AG04450 (cell line): Measurements from ENCODE around the gene ZBTB1. TPM values are rescaled to one million over a fixed set of nuclear protein-coding genes. Genes with fewer than 3 reads are reported as not detected.

Experiments used
- CTCF ChIA-PET: fragments of 300-600, 350-600 bp; formaldehyde crosslinking; extraction: SDS; loops from one replicate; lab custom pipeline; 2022; ENCODE audit warnings: antibody characterized with exemption, inconsistent platforms; lab: Charles Lee
- POLR2A ChIA-PET: fragments of 350-600 bp; formaldehyde crosslinking; extraction: SDS; loops from one replicate; lab custom pipeline; 2021; ENCODE audit warnings: antibody characterized with exemption, inconsistent platforms; lab: Yijun Ruan, JAX
- DNase-seq: peaks from one replicate; pipeline ENCODE4 v3.0.0-alpha.2; 2011; ENCODE audit warnings: low read depth, low spot score
- H3K27ac ChIP-seq: one replicate; pipeline ENCODE4 v1.5.1; 2012; ENCODE audit warnings: low read depth, low read length, control low read depth
- H3K27me3 ChIP-seq: one replicate; pipeline ENCODE4 v1.6.0; 2012; ENCODE audit warnings: low read length; ENCODE audit not compliant: control insufficient read depth, insufficient read depth
- H3K4me3 ChIP-seq: 2 replicates; pipeline ENCODE4 v1.5.1; 2011; ENCODE audit warnings: mild to moderate bottlenecking, low read depth, low read length, control low read depth
- H3K9me3 ChIP-seq: 2 replicates; pipeline ENCODE4 v1.5.1; 2012; ENCODE audit warnings: low read length; ENCODE audit not compliant: control insufficient read depth, insufficient read depth
- CTCF ChIP-seq: IDR thresholded peaks from 2 replicates; pipeline ENCODE4 v1.5.1; 2011; ENCODE audit warnings: low read depth, low read length, control low read depth, inconsistent platforms
- polyA plus RNA-seq: library from polyadenylated mRNA; depleted of rRNA; stranded (reverse); fragments of >200 nt; gene quantifications from 2 replicates; pipeline ENCODE4 v1.2.3, GENCODE V29; 2011

Gene ZBTB1
- polyA plus RNA-seq, 1 experiment = 42.1 TPM

- no peak for TF ChIP-seq CTCF
- POLR2A ChIA-PET = interaction anchor here (0.5 kb wide), 1 partner anchor 298 kb away, joined by 3 read pairs; no protein-coding TSS in a partner anchor
- Histone ChIP-seq H3K27ac (no peak overlapping the region), H3K4me3 (peak overlapping the region; percentile 18; the same call in 1 of the 2 replicates), H3K27me3 (no peaks in the 10 kb centered on the region), H3K9me3 (peaks cover 3% of the 10 kb centered on the region; the same call in 1 of the 2 replicates)
- CTCF ChIA-PET = interaction anchor here (1.3 kb wide), 1 partner anchor 32 kb away, joined by 3 read pairs; no protein-coding TSS in a partner anchor
- DNase-seq = no peak
Measured at GRCh38 chr14:64507376-64508156, 3.0 kb downstream of the ZBTB1 start.

- H3K27ac ChIP-seq = no peak overlapping the region
- TF ChIP-seq CTCF = no peak
- ChIA-PET POLR2A (no interaction called here), CTCF (interaction anchor here (0.7 to 5.0 kb wide), 5 partner anchors 16 to 941 kb away, joined by 3 to 60 read pairs (median 8); no protein-coding TSS in a partner anchor)
- H3K4me3 ChIP-seq = no peak overlapping the region
- H3K9me3 ChIP-seq = peaks cover under 1% of the 10 kb centered on the region; the same call in 1 of the 2 replicates
- DNase-seq = no peak
- no peaks in the 10 kb centered on the region for H3K27me3 ChIP-seq
Measured at GRCh38 chr14:64508215-64508776, 3.7 kb downstream of the ZBTB1 start.

- ChIA-PET POLR2A (interaction anchor here (0.6 kb wide), 1 partner anchor 11 kb away, joined by 5 read pairs; no protein-coding TSS in a partner anchor), CTCF (interaction anchor here (0.6 to 5.0 kb wide), 9 partner anchors 9 to 166 kb away, joined by 3 to 60 read pairs (median 3); no protein-coding TSS in a partner anchor)
- Histone ChIP-seq H3K4me3 (no peak overlapping the region), H3K27me3 (no peaks in the 10 kb centered on the region), H3K9me3 (no peaks in the 10 kb centered on the region; the same call in 1 of the 2 replicates), H3K27ac (no peak overlapping the region)
- TF ChIP-seq CTCF = no peak
- no peak for DNase-seq
Measured at GRCh38 chr14:64509036-64509435, 4.5 kb downstream of the ZBTB1 start.

- Histone ChIP-seq H3K27ac (no peak overlapping the region), H3K27me3 (no peaks in the 10 kb centered on the region), H3K9me3 (no peaks in the 10 kb centered on the region), H3K4me3 (no peak overlapping the region)
- ChIA-PET CTCF (interaction anchor here (0.5 to 5.0 kb wide), 24 partner anchors 8 to 412 kb away, joined by 3 to 60 read pairs (median 3); no protein-coding TSS in a partner anchor), POLR2A (interaction anchor here (0.8 kb wide), 1 partner anchor 29 kb away, joined by 3 read pairs; the partner anchor contains the start of gene HSPA2)
- peak; percentile 88 for TF ChIP-seq CTCF
- peak; percentile 34 for DNase-seq
Measured at GRCh38 chr14:64510825-64511671, 6.5 kb downstream of the ZBTB1 start.
